ENCODE results near the gene MMEL1.

Gene MMEL1

DNA sequence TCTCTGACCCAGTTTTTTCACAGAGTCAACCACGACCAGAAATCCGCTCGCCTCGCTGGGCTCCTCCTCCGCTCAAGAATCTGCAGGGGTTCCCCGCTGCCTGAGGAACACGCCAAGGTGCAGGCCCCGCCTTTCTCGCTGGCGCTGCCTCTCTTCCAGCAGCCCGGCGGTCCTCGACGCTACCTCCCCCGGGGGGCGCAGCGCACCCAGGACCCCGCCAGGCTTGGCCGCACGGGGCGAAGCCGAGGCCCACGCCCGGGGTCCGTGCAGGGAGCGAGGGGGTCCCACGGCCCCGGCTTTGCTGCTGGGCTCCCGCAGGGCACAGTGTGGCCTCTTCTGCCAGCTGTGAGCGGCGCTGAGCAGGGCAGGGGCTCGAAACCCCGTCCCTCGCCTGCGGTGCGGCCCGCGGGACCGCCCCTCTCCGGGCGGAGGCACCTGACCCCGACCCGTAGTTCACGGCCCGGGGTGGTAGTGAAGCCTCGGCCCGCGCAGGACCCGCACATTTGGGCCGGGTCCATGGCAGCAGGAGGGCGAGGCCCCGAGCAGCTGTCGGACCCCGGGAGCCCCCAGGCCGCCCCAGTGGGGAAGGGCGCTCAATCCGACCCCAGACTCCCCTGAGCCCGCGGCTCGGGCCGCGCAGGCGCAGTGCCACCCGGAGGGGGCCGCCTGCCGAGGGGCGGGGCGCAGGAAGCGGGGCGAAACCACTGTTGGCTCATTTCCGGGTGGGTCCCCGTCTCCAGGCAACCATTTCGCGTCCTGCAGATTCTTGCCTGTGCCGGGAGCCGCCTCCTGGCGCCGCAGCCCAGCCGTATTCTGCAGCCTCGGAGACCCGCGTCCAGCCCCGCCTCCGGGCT lies 10.0 kb upstream of the MMEL1 start:
- H3K4me3 ChIP-seq (ENCODE audit: low read depth in 1 of 2, low read length in 2 of 2), result peak overlapping the region; percentile 70 to 79
- H3K9ac ChIP-seq (ENCODE audit: low read depth in 1 of 2, low read length in 2 of 2), result peak overlapping the region; percentile 75 to 96
- H3K27me3 ChIP-seq (ENCODE audit: control insufficient read depth in 1 of 2, insufficient read depth in 2 of 2, low read length in 2 of 2), result peaks cover 0 to 8% of the 10 kb centered on the region in 2 donors
- peak overlapping the region; percentile 46 for H3K27ac ChIP-seq (ENCODE audit: low read depth, low read length)
- no peaks in the 10 kb centered on the region for H3K36me3 ChIP-seq (ENCODE audit: control insufficient read depth in 1 of 2, insufficient read depth in 2 of 2, low read length in 2 of 2)
- peaks cover 7 to 23% of the 10 kb centered on the region in 2 donors for H3K4me1 ChIP-seq (ENCODE audit: control insufficient read depth in 1 of 2, insufficient read depth in 2 of 2, low read length in 2 of 2)
- peaks cover 10 to 12% of the 10 kb centered on the region in 2 donors for H3K9me3 ChIP-seq (ENCODE audit: control insufficient read depth in 1 of 2, low read length in 2 of 2)

DNA sequence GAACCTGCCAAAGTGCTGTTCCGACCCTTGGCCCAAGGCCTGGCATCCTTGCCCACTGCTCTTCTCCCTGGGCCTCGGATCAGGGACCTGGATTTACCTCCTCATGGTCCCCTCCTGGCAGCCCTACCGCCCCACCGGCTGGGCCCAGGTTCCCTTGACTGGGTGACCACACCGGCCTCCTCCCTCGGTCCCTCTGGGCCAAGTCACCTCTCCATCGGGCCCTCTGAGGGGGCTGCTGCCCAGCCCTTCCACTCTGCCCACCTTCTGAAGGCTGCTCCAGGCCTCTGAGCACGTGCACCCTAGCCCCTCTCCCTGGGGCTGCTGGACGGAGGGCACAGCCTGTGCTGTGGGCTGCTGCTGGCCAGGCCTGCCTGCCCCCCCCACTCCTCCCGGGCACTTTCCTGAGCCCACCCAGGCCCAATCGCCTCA lies 9.3 kb upstream of the MMEL1 start:
- H3K9me3 ChIP-seq (ENCODE audit: control insufficient read depth in 1 of 2, low read length in 2 of 2), result peaks cover 9 to 11% of the 10 kb centered on the region in 2 donors
- H3K9ac ChIP-seq (ENCODE audit: low read depth in 1 of 2, low read length in 2 of 2), result peak overlapping the region; percentile 75 to 96
- no peaks in the 10 kb centered on the region for H3K36me3 ChIP-seq (ENCODE audit: control insufficient read depth in 1 of 2, insufficient read depth in 2 of 2, low read length in 2 of 2)
- H3K4me3 ChIP-seq (ENCODE audit: low read depth in 1 of 2, low read length in 2 of 2), result peak overlapping the region; percentile 70 to 79
- peaks cover 7 to 23% of the 10 kb centered on the region in 2 donors for H3K4me1 ChIP-seq (ENCODE audit: control insufficient read depth in 1 of 2, insufficient read depth in 2 of 2, low read length in 2 of 2)
- peak overlapping the region; percentile 42 for H3K27ac ChIP-seq (ENCODE audit: low read depth, low read length)
- H3K27me3 ChIP-seq (ENCODE audit: control insufficient read depth in 1 of 2, insufficient read depth in 2 of 2, low read length in 2 of 2), result peaks cover 0 to 13% of the 10 kb centered on the region in 2 donors

DNA sequence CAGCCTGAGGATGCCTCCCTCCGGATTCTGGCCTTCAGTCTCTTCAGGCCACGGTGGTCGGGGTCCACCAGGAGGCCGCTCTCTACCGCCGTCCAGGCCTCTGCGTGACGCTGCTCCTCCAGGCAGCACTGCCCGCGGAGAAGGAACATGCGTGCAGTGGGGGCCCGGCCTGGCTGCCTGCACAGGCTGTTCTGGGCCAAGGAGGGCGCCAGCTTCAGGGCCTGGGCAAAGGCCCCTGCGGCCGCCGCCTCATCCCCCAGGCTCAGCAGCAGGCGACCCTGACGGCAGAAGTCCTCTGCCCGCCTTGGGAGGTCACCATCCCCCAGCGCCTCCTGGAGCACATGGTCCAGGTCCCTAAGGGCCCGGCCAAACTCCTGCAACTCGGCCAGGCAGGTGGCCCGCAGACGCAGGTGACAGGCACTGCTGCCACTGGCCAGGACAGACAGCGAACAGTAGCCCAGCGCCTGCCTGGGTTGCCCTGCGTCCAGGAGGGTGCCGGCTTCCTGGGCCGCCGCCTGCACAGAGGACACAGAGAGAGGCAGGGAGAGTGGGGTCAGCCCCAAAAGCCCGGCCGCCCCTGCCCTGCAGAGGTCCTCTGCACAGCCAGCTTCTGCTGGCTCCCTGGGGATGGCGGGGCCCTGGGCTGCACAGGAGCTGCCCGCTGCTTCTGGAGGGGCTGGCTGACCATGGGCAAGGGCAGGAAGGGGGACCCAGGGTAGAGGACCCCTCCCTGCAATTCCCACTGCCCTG lies 8.7 kb upstream of the MMEL1 start:
- peaks cover 7 to 23% of the 10 kb centered on the region in 2 donors for H3K4me1 ChIP-seq (ENCODE audit: control insufficient read depth in 1 of 2, insufficient read depth in 2 of 2, low read length in 2 of 2)
- H3K9ac ChIP-seq (ENCODE audit: low read depth in 1 of 2, low read length in 2 of 2), result peak overlapping the region; percentile 75 to 96
- H3K27ac ChIP-seq (ENCODE audit: low read depth, low read length), result no peak overlapping the region
- no peaks in the 10 kb centered on the region for H3K36me3 ChIP-seq (ENCODE audit: control insufficient read depth in 1 of 2, insufficient read depth in 2 of 2, low read length in 2 of 2)
- H3K27me3 ChIP-seq (ENCODE audit: control insufficient read depth in 1 of 2, insufficient read depth in 2 of 2, low read length in 2 of 2), result peaks cover 0 to 13% of the 10 kb centered on the region in 2 donors
- H3K4me3 ChIP-seq (ENCODE audit: low read depth in 1 of 2, low read length in 2 of 2), result peak overlapping the region; percentile 70 to 79
- peaks cover 8 to 11% of the 10 kb centered on the region in 2 donors for H3K9me3 ChIP-seq (ENCODE audit: control insufficient read depth in 1 of 2, low read length in 2 of 2)

GRCh38 chr1:2640626-2641025 lies 7.8 kb upstream of the MMEL1 start:
- Histone ChIP-seq H3K27ac (ENCODE audit: low read depth, low read length) (no peak overlapping the region), H3K4me3 (ENCODE audit: low read depth in 1 of 2, low read length in 2 of 2) (no peak overlapping the region), H3K36me3 (ENCODE audit: control insufficient read depth in 1 of 2, insufficient read depth in 2 of 2, low read length in 2 of 2) (no peaks in the 10 kb centered on the region), H3K4me1 (ENCODE audit: control insufficient read depth in 1 of 2, insufficient read depth in 2 of 2, low read length in 2 of 2) (peaks cover 7 to 23% of the 10 kb centered on the region in 2 donors), H3K9ac (ENCODE audit: low read depth in 1 of 2, low read length in 2 of 2) (no peak overlapping the region), H3K27me3 (ENCODE audit: control insufficient read depth in 1 of 2, insufficient read depth in 2 of 2, low read length in 2 of 2) (peaks cover 0 to 13% of the 10 kb centered on the region in 2 donors), H3K9me3 (ENCODE audit: control insufficient read depth in 1 of 2, low read length in 2 of 2) (peaks cover 6 to 9% of the 10 kb centered on the region in 2 donors)

DNA sequence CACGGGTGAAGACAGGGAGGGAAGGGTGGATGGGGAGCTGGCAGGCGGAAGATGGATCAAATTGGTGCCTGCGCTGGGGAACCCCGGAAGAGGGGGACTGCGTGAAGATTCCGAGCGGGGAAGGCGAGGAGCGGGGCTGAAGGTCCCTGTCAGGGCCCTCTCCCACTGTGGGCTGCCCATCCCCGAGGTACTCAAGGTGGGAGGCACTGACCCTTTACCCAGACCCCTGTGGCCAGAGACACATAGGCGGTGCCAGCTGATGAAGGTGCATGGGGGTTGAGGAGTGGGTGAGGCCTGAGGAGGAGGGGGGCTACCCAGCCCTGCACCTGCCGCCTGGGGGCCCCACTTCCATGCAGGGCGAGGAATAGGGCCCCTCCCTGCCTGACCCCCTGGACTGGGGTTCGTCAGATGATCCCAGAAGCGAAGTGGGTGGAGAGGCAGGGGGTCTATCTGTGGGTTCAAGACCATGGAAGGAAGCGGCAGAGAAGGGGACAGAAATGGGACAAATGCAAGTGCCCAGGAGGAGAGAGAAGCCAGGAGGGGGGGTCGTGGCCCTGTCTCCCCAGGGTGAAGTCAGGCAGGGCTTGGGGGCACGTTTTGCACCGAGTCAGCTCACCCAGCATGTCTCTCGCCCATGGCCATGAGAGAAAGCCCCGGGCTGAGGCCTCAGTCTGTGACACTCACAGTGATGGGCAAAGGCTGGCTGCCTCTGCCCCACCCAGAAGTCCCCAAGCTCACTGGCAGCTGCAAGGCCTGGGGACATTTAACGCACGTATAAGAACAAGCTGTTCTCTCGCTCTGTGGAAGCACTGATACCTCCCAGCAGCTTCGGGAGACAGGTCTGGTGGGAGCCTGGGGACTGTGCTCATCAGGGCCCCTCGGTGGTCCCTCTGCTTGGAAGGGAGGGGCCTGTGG lies 7.0 kb upstream of the MMEL1 start:
- H3K9ac ChIP-seq (ENCODE audit: low read depth in 1 of 2, low read length in 2 of 2), result no peak overlapping the region
- peaks cover 6 to 9% of the 10 kb centered on the region in 2 donors for H3K9me3 ChIP-seq (ENCODE audit: control insufficient read depth in 1 of 2, low read length in 2 of 2)
- H3K27me3 ChIP-seq (ENCODE audit: control insufficient read depth in 1 of 2, insufficient read depth in 2 of 2, low read length in 2 of 2), result peaks cover 0 to 13% of the 10 kb centered on the region in 2 donors
- no peaks in the 10 kb centered on the region for H3K36me3 ChIP-seq (ENCODE audit: control insufficient read depth in 1 of 2, insufficient read depth in 2 of 2, low read length in 2 of 2)
- peaks cover 7 to 23% of the 10 kb centered on the region in 2 donors for H3K4me1 ChIP-seq (ENCODE audit: control insufficient read depth in 1 of 2, insufficient read depth in 2 of 2, low read length in 2 of 2)
- H3K4me3 ChIP-seq (ENCODE audit: low read depth in 1 of 2, low read length in 2 of 2), result no peak overlapping the region
- H3K27ac ChIP-seq (ENCODE audit: low read depth, low read length), result no peak overlapping the region

DNA sequence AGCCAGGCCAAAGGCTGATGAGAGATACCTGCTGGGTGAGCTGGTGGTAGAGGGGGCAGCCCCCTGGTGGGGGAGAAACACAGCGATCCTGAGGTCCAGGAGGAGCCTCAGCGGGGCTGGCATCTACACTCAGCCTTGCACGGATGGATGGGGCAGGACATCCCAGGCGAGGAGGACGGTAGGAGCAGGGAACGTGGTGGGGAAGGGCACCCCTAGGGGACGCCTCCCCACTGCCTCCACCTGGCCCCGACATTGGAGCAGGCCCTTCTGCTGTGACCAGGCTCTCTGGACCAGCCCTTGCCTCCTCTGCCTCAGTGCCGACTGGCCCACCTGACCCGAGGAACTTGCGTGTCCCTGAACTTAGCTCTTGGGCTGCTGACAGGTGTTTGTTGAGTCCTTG lies 6.4 kb upstream of the MMEL1 start:
- Histone ChIP-seq H3K4me3 (ENCODE audit: low read depth in 1 of 2, low read length in 2 of 2) (no peak overlapping the region), H3K9ac (ENCODE audit: low read depth in 1 of 2, low read length in 2 of 2) (no peak overlapping the region), H3K4me1 (ENCODE audit: control insufficient read depth in 1 of 2, insufficient read depth in 2 of 2, low read length in 2 of 2) (peaks cover 7 to 23% of the 10 kb centered on the region in 2 donors), H3K36me3 (ENCODE audit: control insufficient read depth in 1 of 2, insufficient read depth in 2 of 2, low read length in 2 of 2) (no peaks in the 10 kb centered on the region), H3K27ac (ENCODE audit: low read depth, low read length) (no peak overlapping the region), H3K9me3 (ENCODE audit: control insufficient read depth in 1 of 2, low read length in 2 of 2) (peaks cover 6 to 9% of the 10 kb centered on the region in 2 donors), H3K27me3 (ENCODE audit: control insufficient read depth in 1 of 2, insufficient read depth in 2 of 2, low read length in 2 of 2) (peaks cover 0 to 13% of the 10 kb centered on the region in 2 donors)

DNA sequence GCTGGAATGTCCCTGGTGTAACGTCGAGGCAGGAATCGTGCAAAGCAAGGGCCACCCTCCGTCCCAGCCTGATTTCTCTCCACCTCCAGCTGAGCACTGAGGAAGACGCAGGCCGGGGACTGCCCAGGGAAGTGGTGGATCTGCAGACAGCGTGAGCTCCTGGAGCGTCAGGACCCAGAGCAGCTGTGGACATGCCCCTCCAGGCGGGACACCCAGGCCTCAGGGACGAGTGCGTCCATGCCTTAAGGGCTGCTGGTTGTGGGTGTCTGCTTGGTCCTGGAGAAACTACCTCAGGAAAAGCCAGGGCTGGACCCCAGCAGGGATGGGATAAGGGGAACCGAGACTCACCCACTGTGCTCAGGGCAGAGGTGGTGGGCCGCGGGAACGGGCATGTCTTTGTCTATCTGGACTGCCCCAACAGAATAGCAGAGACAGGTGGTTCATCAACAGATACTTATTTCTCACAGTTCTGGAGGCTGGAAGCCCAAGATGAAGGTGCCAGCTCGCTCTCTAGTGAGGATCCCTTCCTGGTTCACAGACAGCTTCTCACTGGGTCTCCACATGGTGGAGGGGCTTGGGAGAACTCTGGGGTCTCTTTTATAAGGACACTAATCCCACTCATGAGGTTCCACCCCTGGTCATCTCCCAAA lies 5.8 kb upstream of the MMEL1 start:
- no peaks in the 10 kb centered on the region for H3K36me3 ChIP-seq (ENCODE audit: control insufficient read depth in 1 of 2, insufficient read depth in 2 of 2, low read length in 2 of 2)

DNA sequence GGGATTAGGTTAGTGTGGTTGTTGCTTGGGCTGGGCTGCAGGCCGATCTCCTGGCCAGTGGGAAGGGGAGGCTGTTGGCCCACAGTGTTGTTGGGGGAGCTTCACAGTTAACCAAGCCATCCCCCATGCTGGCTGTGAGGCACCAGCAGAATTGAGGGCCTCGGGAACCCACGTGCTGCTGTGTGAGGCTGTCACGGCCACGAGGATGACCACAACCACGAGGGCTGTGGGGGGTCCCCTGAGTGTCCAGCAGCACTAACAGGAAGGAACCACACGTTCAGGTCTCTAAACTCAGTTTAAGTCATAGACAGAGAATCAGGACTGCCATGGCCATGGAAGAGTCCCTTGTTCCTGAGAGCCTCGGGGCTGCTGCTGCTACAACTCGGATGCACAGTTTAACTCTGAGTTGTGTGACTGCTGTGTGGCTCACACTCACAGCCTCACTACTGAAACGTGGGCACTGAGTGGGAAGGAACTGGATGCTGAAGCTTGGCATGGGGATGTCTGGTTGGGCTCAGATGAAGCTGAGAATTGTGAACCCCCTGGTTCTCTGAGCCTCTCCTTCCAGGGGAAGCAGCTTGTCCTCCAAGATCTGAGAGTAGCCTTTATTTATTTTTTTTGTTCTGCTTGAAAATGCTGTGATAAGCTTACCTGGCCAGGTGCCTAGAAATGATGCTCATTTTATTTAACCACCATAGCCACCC lies 4.8 kb upstream of the MMEL1 start:
- H3K9me3 ChIP-seq (ENCODE audit: control insufficient read depth in 1 of 2, low read length in 2 of 2), result peaks cover 6 to 9% of the 10 kb centered on the region in 2 donors
- no peak overlapping the region for H3K4me3 ChIP-seq (ENCODE audit: low read depth in 1 of 2, low read length in 2 of 2)
- H3K27me3 ChIP-seq (ENCODE audit: control insufficient read depth in 1 of 2, insufficient read depth in 2 of 2, low read length in 2 of 2), result peaks cover 0 to 16% of the 10 kb centered on the region in 2 donors
- no peak overlapping the region for H3K9ac ChIP-seq (ENCODE audit: low read depth in 1 of 2, low read length in 2 of 2)
- no peaks in the 10 kb centered on the region for H3K36me3 ChIP-seq (ENCODE audit: control insufficient read depth in 1 of 2, insufficient read depth in 2 of 2, low read length in 2 of 2)
- peaks cover 13 to 25% of the 10 kb centered on the region in 2 donors for H3K4me1 ChIP-seq (ENCODE audit: control insufficient read depth in 1 of 2, insufficient read depth in 2 of 2, low read length in 2 of 2)
- no peak overlapping the region for H3K27ac ChIP-seq (ENCODE audit: low read depth, low read length)

More for the DNA sequence above, 5.8 kb upstream of the MMEL1 start:
- Histone ChIP-seq H3K4me1 (ENCODE audit: control insufficient read depth in 1 of 2, insufficient read depth in 2 of 2, low read length in 2 of 2) (peaks cover 7 to 23% of the 10 kb centered on the region in 2 donors), H3K27ac (ENCODE audit: low read depth, low read length) (no peak overlapping the region), H3K9ac (ENCODE audit: low read depth in 1 of 2, low read length in 2 of 2) (no peak overlapping the region), H3K4me3 (ENCODE audit: low read depth in 1 of 2, low read length in 2 of 2) (no peak overlapping the region), H3K27me3 (ENCODE audit: control insufficient read depth in 1 of 2, insufficient read depth in 2 of 2, low read length in 2 of 2) (peaks cover 0 to 16% of the 10 kb centered on the region in 2 donors), H3K9me3 (ENCODE audit: control insufficient read depth in 1 of 2, low read length in 2 of 2) (peaks cover 6 to 9% of the 10 kb centered on the region in 2 donors)

GRCh38 chr1:2636733-2637132 lies 3.9 kb upstream of the MMEL1 start:
- H3K4me3 ChIP-seq (ENCODE audit: low read depth in 1 of 2, low read length in 2 of 2), result no peak overlapping the region
- no peaks in the 10 kb centered on the region for H3K36me3 ChIP-seq (ENCODE audit: control insufficient read depth in 1 of 2, insufficient read depth in 2 of 2, low read length in 2 of 2)
- H3K27me3 ChIP-seq (ENCODE audit: control insufficient read depth in 1 of 2, insufficient read depth in 2 of 2, low read length in 2 of 2), result peaks cover 0 to 16% of the 10 kb centered on the region in 2 donors
- peaks cover 11 to 24% of the 10 kb centered on the region in 2 donors for H3K4me1 ChIP-seq (ENCODE audit: control insufficient read depth in 1 of 2, insufficient read depth in 2 of 2, low read length in 2 of 2)
- H3K9me3 ChIP-seq (ENCODE audit: control insufficient read depth in 1 of 2, low read length in 2 of 2), result peaks cover 6 to 9% of the 10 kb centered on the region in 2 donors
- H3K9ac ChIP-seq (ENCODE audit: low read depth in 1 of 2, low read length in 2 of 2), result no peak overlapping the region
- H3K27ac ChIP-seq (ENCODE audit: low read depth, low read length), result no peak overlapping the region
